ENCODE measurements around the gene CERS1. TPM values are rescaled to one million over a fixed set of nuclear protein-coding genes. Genes with fewer than 3 reads are reported as not detected.

CERS1 gene
- total RNA-seq, 1 experiment from 2014 or later: 0.96 TPM

GRCh38 chr19:18833849-18834643 lies 61.9 kb downstream of the CERS1 start:
- intact Hi-C loops (cut with micrococcal nuclease): no loop called here
- H3K79me2 ChIP-seq (ENCODE audit: insufficient read depth, low read length): peaks cover 73% of the 10 kb centered on the region
- peaks cover 27 to 47% of the 10 kb centered on the region in 2 experiments for H3K36me3 ChIP-seq (ENCODE audit: control insufficient read depth in 1 of 2, insufficient read depth in 2 of 2, low read length in 2 of 2)
- no peaks in the 10 kb centered on the region for H3K9me2 ChIP-seq (ENCODE audit: insufficient read depth)
- TF ChIP-seq TCF7L2 (IDR thresholded peaks at IDR 0.05; ENCODE audit: borderline replicate concordance, extremely low read depth, insufficient read depth, insufficient read length): no peak
- no peak for TF ChIP-seq EZH2 (IDR thresholded peaks at IDR 0.05)
- no peak for TF ChIP-seq POLR2AphosphoS5 (IDR thresholded peaks at IDR 0.05; ENCODE audit: low read depth, low read length)
- no peak for TF ChIP-seq FOSL1 (IDR thresholded peaks at IDR 0.05; ENCODE audit: low read depth)
- TF ChIP-seq ZBTB33 (IDR thresholded peaks at IDR 0.05; ENCODE audit: extremely low read depth, insufficient replicate concordance, low read length): no peak
- TF ChIP-seq EGR1 (IDR thresholded peaks at IDR 0.05; ENCODE audit: low read depth): no peak
- no peak for TF ChIP-seq RAD21 (IDR thresholded peaks at IDR 0.05; ENCODE audit: low read depth)
- TF ChIP-seq EZH2phosphoT487 (IDR thresholded peaks at IDR 0.05; ENCODE audit: borderline replicate concordance): no peak
- peaks cover 6 to 15% of the 10 kb centered on the region in 2 experiments for H3K4me1 ChIP-seq (ENCODE audit: control insufficient read depth in 1 of 2, insufficient read depth in 2 of 2, low read length in 2 of 2)
- ATAC-seq (no peak), DNase-seq (ENCODE audit: low read depth, low spot score) (no peak)
- BruUV-seq (replicated peaks): no TSS peak
- ChIA-PET RAD21 (ENCODE audit: low non-redundant PET in 1 of 2, low total read pairs in 2 of 2, uncharacterized antibody in 2 of 2, unreplicated experiment in 2 of 2) (no interaction called here), CTCF (no interaction called here), POLR2A (interaction anchor here (1.6 kb wide), 1 partner anchor 13 kb away, joined by 4 read pairs; no protein-coding TSS in a partner anchor)
- H3K4me3 ChIP-seq (replicated peaks in 1 of 2; ENCODE audit: low read depth in 1 of 2, low read length in 2 of 2): peak overlapping the region in 1 of 2 experiments; percentile 77; a peak in 3 of 4 replicates
- no peaks in the 10 kb centered on the region for H3K9me3 ChIP-seq (ENCODE audit: control insufficient read depth in 1 of 2, insufficient read depth in 1 of 2, low read depth in 1 of 2, low read length in 2 of 2)
- no peak overlapping the region for H3K27ac ChIP-seq (ENCODE audit: low read depth, low read length)
- H4K20me1 ChIP-seq (ENCODE audit: insufficient read depth): peaks cover 23% of the 10 kb centered on the region; the same call in 1 of the 2 replicates
- H2AFZ ChIP-seq (ENCODE audit: low read depth, low read length, poor library complexity, severe bottlenecking): no peak overlapping the region
- peak overlapping the region; percentile 100 for H3K4me2 ChIP-seq (ENCODE audit: low read length)
- no peaks in the 10 kb centered on the region for H3K27me3 ChIP-seq (ENCODE audit: insufficient read depth, low read length)
- H3K9ac ChIP-seq (ENCODE audit: low read length): peak overlapping the region; percentile 30; the same call in 1 of the 2 replicates

Measured in HCT116 (cell line).